Measurements from ENCODE around the gene TEX54. TPM values are rescaled to one million over a fixed set of nuclear protein-coding genes. Genes with fewer than 3 reads are reported as not detected.
"Not testable (repeated sequence)": the region's sequence is repeated elsewhere in the genome, so short reads cannot be mapped to it uniquely, and the experiment has no call there.

TEX54 gene
- total RNA-seq, 1 donor from 2014 or later: not detected

DNA sequence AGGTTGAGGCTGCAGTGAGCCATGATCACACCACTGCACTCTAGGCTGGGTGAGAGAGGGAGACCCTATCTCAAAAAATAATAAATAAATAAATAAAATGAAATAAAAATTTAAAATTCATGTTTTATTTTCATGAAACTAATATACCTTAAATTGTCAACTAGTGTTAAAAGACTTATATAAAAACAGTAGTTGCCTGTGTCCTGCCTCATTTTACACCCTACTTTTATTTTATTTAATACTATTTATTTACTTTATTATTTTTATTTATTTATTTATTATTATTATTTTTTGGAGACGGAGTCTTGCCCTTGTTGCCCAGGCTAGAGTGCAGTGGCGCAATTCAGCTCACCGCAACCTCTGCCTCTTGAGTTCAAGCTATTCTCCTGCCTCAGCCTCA is 11.5 kb upstream of the TEX54 start:
- Mint-ChIP-seq H3K4me1 (peaks cover 12% of the 10 kb centered on the region), H3K36me3 (no peaks in the 10 kb centered on the region), H3K9me3 (no peaks in the 10 kb centered on the region), H3K4me3 (no peak overlapping the region), H3K27ac (no peak overlapping the region), H3K27me3 (ENCODE audit: low read depth) (no peaks in the 10 kb centered on the region)
- TF ChIP-seq, protein P1, sequence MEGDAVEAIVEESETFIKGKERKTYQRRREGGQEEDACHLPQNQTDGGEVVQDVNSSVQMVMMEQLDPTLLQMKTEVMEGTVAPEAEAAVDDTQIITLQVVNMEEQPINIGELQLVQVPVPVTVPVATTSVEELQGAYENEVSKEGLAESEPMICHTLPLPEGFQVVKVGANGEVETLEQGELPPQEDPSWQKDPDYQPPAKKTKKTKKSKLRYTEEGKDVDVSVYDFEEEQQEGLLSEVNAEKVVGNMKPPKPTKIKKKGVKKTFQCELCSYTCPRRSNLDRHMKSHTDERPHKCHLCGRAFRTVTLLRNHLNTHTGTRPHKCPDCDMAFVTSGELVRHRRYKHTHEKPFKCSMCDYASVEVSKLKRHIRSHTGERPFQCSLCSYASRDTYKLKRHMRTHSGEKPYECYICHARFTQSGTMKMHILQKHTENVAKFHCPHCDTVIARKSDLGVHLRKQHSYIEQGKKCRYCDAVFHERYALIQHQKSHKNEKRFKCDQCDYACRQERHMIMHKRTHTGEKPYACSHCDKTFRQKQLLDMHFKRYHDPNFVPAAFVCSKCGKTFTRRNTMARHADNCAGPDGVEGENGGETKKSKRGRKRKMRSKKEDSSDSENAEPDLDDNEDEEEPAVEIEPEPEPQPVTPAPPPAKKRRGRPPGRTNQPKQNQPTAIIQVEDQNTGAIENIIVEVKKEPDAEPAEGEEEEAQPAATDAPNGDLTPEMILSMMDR (IDR thresholded peaks at IDR 0.05; ENCODE audit: unreplicated experiment): no peak
- DNase-seq (ENCODE audit: low spot score in 2 of 2, unreplicated experiment in 2 of 2): no peak

DNA sequence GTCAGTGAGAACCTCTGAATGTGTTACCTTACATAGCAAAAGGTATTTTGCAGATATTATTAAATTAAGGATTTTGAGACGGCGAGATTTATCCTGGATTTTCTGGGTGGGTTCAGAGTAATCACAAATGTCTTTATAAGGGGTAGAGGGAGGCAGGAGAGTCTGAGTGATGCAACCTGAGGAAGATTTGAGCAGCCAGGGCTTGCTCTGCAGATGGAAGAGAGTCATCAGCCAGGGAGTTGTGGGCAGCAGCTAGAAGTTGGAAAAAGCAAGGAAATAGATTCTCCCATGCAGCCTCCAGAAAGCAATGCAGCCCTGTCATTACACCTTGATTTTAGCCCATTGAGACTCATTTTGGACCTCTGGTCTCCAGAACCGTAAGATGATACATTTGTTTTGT is 10.8 kb upstream of the TEX54 start:
- TF ChIP-seq, protein P1 (IDR thresholded peaks at IDR 0.05; ENCODE audit: unreplicated experiment): no peak
- no peak overlapping the region for H3K4me3 Mint-ChIP-seq
- no peak overlapping the region for H3K27ac Mint-ChIP-seq
- no peaks in the 10 kb centered on the region for H3K27me3 Mint-ChIP-seq (ENCODE audit: low read depth)
- DNase-seq (ENCODE audit: low spot score in 2 of 2, unreplicated experiment in 2 of 2): no peak
- no peaks in the 10 kb centered on the region for H3K36me3 Mint-ChIP-seq
- peaks cover 16% of the 10 kb centered on the region for H3K4me1 Mint-ChIP-seq
- no peaks in the 10 kb centered on the region for H3K9me3 Mint-ChIP-seq

DNA sequence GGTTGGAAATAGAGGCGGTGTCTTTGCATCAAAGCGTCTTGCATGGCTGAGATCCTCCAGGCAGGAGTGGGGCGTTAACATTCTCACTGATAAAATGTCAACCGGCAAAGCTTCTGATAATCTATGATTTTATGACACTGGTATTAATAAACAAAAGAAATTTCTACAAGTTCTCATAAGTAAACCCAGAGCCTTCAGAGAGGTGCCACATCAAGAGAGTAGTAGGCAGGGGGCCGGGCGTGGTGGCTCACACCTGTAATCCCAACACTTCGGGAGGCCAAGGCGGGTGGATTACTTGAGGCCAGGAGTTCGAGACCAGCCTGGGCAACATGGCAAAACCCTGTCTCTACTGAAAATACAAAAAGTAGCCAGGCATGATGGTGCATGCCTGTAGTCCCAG is 10.2 kb upstream of the TEX54 start:
- DNase-seq (ENCODE audit: low spot score in 2 of 2, unreplicated experiment in 2 of 2); H3K27me3 Mint-ChIP-seq (ENCODE audit: low read depth); H3K9me3 Mint-ChIP-seq; H3K4me3 Mint-ChIP-seq; H3K27ac Mint-ChIP-seq; H3K36me3 Mint-ChIP-seq: not testable (repeated sequence)
- peaks cover 16% of the 10 kb centered on the region for H3K4me1 Mint-ChIP-seq

DNA sequence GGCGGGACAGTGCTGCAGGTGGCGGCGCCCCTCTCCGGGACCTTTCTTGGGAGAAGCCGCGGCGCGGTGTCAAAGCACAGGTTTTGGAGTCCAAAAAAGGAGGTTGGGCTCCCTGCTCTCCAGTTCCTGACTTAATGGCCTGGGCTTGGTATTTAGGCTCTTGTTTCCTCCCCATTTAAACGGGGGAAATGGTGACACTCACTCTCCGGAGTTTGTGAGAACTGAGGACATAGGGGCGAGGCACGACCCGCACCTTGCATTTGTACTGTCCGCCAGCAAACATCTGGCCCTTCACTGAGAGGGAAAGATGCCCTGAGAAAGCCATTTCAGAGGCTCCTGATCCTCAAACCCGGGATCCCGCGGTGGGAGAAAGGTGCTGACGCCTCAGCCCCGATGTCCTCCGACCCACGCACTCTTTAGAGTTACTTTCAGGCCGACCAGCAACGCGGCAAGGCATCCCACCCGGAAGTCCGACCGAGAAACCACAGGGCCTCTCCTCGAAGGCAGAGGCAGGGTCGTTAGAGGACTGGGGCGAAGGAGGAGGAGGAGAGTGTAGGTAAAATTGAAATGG is 9.6 kb upstream of the TEX54 start:
- no peak for DNase-seq (ENCODE audit: low spot score in 2 of 2, unreplicated experiment in 2 of 2)
- H3K9me3 Mint-ChIP-seq: no peaks in the 10 kb centered on the region

DNA sequence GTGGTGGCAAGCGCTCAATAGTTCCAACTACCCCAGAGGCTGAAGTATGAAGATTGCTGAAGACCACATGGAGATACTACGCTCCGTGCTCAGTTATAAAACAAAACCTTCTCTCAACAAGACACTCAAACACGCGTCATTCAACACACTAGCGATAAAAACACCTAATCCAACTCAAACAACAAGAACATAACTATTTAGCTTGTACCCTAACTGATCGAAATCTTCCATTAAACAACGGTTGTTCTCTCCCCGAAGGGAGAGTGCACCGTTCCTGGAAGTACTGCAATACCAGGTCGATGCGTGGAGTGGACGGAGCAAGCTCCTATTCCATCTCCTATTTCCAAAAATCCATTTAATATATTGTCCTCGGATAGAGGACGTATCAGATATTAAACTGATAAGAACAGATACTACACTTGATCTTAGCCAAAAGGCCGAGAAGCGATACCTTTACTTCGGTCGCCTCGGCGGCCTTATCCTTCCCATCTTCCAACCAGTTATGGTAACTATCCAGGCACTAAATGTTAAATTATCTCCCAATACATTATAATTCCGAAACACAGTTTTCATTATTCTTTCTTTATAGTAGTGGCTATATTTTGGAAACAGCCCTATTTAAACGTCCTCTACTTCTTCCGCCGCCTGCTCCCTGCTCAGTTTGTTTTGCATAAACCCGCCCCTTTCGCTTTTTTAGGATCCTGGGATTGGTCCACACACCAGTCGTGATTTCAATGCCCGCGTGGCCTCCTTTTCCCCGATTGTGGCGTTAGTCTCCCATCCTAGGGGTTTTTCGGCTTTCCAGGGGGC is 8.9 kb upstream of the TEX54 start:
- Mint-ChIP-seq H3K27me3 (ENCODE audit: low read depth) (no peaks in the 10 kb centered on the region), H3K27ac (no peak overlapping the region), H3K9me3 (no peaks in the 10 kb centered on the region), H3K36me3 (peaks cover 5% of the 10 kb centered on the region), H3K4me3 (no peak overlapping the region), H3K4me1 (peaks cover 16% of the 10 kb centered on the region)
- TF ChIP-seq, protein P1 (IDR thresholded peaks at IDR 0.05; ENCODE audit: unreplicated experiment): no peak
- peak; percentile 68 to 82 for DNase-seq (ENCODE audit: low spot score in 2 of 2, unreplicated experiment in 2 of 2)

More for the DNA sequence above, 9.6 kb upstream of the TEX54 start:
- peaks cover 5% of the 10 kb centered on the region for H3K36me3 Mint-ChIP-seq
- H3K4me1 Mint-ChIP-seq: peaks cover 16% of the 10 kb centered on the region
- no peak overlapping the region for H3K4me3 Mint-ChIP-seq
- H3K27me3 Mint-ChIP-seq (ENCODE audit: low read depth): no peaks in the 10 kb centered on the region
- TF ChIP-seq, protein P1 (IDR thresholded peaks at IDR 0.05; ENCODE audit: unreplicated experiment): no peak
- no peak overlapping the region for H3K27ac Mint-ChIP-seq

DNA sequence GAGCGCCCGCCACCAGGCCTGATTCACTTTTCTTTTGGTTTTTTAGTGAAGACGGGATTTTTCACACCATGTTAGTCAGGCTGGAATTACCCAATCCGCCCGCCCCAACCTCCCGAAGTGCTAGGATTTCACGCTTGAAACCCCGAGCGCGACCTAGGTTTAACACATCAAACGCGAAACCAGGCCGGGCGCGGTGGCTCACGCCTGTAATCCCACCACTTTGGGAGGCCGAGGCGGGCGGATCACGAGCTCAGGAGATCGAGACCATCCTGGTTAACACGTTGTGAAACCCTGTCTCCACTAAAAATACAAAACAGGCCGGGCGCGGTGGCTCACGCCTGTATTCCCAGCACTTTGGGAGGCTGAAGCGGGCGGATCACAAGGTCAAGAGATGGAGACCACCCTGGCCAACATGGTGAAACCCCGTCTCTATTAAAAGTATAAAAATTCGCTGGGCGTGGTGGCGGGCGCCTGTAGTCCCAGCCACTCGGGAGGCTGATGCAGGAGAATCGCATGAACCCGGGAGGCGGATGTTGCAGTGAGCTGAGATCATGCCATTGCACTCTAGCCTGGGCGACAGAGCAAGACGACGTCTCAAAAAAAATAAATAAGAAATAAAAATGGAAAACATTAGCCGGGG is 8.2 kb upstream of the TEX54 start:
- not testable (repeated sequence) for H3K27me3 Mint-ChIP-seq (ENCODE audit: low read depth); H3K36me3 Mint-ChIP-seq; H3K27ac Mint-ChIP-seq; H3K4me3 Mint-ChIP-seq; H3K9me3 Mint-ChIP-seq
- DNase-seq (ENCODE audit: low spot score in 2 of 2, unreplicated experiment in 2 of 2): peak in 1 of 2 experiments; percentile 69
- H3K4me1 Mint-ChIP-seq: peaks cover 16% of the 10 kb centered on the region
